HG03097 (cell line): ENCODE data around the gene POLR2H.
A peak's percentile ranks its signal among the peaks of the same experiment; 100 is the strongest.

Source experiments
- ATAC-seq: cut with Tn5 transposase; IDR thresholded peaks from one replicate; pipeline ENCODE4 v1.9.1; 2021; ENCODE audit not compliant: unreplicated experiment, low FRiP score

POLR2H gene

DNA sequence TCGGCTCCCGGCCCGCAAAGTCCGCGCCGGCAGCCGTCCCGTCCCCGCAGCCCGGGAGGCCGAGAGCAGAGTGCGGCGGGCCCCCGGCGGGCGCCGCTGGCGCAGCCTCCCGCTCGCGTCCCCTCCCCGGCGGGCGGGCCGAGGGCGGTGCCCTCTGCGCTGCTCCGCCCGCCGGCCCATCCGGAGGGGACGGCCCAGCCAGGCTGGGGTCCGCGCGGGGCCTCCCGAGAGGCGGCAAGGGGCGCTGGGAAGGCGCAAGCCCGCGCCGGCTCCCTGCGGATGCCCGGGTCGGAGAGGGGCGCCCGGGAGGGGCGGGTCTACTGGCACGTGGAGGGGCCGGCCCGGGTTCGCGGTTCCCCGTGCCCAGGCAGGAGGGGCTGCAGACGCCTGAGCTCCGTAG is at the start of gene POLR2H, which contains the start of gene CLCN2:
Gene POLR2H, plus strand, starts transcription at position 179 of the 400 bp plus-strand sequence. CDS start 1,783 bp downstream, outside the sequence.
Gene CLCN2, minus strand, starts transcription at position 74 of the 400 bp plus-strand sequence. CDS start 126 bp downstream, outside the sequence.
- peak; percentile 32 for ATAC-seq

DNA sequence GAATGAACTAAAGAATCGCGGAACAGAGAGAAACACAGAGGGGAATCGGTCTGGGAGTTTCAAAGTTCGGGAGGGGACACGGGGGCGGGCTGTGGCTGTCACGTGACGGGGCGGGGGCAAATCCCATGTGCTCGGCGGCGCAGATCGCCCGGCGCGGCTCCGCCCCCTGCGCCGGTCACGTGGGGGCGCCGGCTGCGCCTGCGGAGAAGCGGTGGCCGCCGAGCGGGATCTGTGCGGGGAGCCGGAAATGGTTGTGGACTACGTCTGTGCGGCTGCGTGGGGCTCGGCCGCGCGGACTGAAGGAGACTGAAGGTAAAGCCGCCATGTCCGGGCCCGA is 47.2 kb upstream of the POLR2H start, which contains the start of gene EIF4G1:
Gene EIF4G1, plus strand, starts transcription at position 244 of the 337 bp plus-strand sequence. CDS start 1,191 bp downstream, outside the sequence.
- ATAC-seq, result peak; percentile 74

DNA sequence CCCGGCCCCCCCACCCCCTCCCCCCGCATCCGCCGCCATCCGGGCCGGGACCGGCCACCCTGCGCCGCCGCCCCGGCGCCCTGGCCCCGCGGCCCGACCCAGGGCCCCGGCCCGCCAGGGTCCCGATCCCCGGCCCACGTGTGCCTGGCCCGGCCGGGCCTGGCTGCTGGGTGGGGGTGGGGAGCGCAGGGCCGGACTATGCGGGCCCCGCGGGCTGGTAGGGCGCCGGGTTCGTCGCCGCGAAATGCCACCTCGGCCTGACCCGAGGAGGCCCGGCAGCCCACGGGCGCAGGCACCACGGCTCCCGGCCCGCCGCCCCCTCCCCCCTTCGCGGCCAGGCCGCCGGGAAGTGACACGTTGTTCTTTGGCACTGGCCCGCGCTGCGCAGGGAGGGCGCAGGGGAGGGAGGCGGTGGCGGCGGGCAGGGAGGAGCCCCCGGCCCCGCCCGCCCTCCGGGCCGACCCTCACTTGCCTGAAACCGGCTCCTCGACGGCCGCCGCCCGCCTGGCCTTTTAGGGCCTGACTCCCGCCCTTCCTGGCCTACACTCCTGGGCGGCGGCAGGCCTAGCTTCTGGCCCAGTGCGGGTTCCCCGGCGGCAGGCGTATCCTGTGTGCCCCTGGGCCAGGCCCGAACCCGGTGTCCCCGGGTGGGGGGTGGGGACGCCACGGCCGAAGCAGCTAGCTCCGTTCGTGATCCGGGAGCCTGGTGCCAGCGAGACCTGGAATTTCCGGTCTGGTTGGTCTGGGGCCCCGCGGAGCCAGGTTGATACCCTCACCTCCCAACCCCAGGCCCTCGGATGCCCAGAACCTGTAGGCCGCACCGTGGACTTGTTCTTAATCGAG is 46.6 kb upstream of the POLR2H start:
- ATAC-seq, result peak; percentile 33

DNA sequence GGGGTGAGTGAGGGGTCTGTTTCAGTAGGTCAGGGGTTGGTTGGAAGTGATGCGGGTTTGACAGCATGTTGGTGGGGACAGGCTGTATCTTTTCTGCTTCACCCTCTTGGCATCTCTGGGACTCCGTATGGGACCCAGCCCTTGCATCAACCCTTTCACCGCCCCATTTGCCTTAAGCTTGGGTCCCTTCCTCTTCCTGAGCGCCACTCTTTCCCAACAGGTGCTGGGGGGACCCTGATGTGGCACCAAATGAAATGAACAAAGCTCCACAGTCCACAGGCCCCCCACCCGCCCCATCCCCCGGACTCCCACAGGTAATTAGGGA is 46.0 kb upstream of the POLR2H start:
- no peak for ATAC-seq

DNA sequence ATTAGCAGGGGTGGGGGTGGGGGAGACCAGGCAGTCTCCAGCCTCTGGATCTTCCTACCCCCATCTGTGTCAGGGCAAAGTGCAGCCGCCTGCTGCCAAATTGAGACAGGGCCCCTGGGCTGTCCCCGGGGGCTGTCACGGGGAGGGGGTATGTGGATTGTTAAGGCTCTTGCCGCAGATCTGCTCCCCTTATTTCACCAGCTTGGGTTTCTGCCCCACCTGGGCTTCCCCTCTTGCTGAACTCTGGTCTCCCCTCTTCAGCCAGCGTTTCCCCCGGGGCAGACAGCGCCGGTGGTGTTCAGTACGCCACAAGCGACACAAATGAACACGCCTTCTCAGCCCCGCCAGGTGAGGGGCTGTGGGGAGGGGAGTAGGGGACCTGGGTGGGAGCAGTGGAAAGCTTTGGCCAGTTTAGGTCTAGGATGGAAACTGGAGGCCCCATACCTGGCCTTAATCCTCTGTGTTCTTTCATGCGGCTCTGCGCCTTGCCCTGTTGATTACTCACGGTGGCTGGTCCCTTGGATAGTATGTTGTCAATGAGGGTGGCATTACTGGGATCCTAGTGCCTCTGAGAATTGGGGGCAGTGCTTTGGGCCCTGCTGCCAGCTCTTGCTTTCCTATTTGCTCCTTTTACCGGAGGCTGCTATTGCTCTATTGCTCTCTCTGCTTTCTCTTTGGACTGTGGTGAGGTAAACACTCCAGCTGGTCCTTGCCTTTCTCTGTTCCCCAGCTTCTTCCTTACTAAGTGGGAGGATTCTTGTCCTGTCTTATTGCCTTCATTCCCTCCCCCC is 45.4 kb upstream of the POLR2H start:
- no peak for ATAC-seq

DNA sequence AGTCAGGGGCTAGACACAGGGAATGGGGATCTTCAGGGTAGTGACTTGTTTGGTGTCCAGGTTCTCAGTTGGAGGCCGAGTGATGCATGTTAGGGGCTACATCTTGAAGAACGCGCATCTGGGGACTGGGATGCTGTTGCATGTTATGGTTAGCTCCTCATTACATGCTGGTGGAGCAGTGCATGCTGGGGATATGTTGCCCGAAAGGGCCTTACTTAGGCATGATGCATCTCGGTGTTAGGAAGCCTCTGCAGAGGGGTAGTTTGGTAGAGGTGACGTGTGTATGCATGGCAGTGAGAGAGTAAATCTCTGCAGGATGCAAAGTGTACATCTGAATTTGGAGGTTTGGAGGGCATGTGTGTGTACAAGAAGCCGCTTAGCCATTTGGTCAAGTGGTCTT is 44.7 kb upstream of the POLR2H start:
- ATAC-seq, result no peak

DNA sequence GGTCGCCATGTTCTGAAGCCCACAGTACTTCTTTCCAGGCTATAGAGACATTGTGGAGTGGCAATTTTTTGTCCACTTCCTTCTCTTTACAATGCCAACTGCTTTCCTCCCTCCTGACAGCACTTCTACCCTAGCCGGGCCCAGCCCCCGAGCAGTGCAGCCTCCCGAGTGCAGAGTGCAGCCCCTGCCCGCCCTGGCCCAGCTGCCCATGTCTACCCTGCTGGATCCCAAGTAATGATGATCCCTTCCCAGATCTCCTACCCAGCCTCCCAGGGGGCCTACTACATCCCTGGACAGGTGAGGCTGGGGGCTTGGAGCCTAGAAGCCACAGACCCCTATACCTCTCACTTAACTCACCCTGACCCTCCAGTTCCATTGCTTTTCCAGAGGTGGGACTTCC is 44.3 kb upstream of the POLR2H start:
- ATAC-seq, result no peak

DNA sequence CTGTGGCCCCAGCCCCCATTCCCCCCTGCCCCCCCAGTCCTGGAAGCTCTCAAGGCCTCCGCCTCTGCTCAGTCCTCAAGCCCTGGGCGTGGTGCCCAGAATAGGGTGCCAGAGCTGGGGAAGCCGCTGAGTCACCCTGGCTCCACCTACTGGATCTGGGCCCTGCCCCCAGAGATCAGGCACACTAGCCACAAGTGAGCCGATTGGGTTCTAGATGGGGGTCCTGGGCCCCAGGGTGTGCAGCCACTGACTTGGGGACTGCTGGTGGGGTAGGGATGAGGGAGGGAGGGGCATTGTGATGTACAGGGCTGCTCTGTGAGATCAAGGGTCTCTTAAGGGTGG is 41.4 kb upstream of the POLR2H start:
- no peak for ATAC-seq

DNA sequence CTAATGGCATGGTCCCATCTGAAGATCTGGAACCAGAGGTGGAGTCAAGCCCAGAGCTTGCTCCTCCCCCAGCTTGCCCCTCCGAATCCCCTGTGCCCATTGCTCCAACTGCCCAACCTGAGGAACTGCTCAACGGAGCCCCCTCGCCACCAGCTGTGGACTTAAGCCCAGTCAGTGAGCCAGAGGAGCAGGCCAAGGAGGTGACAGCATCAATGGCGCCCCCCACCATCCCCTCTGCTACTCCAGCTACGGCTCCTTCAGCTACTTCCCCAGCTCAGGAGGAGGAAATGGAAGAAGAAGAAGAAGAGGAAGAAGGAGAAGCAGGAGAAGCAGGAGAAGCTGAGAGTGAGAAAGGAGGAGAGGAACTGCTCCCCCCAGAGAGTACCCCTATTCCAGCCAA is 39.8 kb upstream of the POLR2H start:
- no peak for ATAC-seq

DNA sequence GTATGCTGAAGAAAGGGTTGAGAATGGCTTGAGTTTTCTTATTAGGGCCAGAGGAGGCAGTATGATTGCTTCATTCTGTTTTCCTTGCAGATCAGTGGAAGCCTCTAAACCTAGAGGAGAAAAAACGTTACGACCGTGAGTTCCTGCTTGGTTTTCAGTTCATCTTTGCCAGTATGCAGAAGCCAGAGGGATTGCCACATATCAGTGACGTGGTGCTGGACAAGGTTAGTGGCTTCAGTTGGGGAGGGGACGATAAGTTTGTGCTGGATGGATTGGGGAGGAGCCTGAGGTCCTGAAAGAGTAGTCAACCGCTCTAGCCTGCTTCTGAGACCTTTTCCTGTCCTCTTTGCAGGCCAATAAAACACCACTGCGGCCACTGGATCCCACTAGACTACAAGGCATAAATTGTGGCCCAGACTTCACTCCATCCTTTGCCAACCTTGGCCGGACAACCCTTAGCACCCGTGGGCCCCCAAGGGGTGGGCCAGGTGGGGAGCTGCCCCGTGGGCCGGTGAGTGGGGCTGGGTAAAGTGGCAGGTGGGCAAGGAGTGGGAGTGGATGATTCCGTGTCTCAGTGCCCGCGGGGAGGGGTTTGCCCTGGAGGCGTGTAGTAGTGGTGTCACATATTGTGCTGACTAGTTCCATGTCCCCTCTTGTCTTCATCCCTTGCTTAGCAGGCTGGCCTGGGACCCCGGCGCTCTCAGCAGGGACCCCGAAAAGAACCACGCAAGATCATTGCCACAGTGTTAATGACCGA is 38.6 kb upstream of the POLR2H start:
- ATAC-seq, result no peak

DNA sequence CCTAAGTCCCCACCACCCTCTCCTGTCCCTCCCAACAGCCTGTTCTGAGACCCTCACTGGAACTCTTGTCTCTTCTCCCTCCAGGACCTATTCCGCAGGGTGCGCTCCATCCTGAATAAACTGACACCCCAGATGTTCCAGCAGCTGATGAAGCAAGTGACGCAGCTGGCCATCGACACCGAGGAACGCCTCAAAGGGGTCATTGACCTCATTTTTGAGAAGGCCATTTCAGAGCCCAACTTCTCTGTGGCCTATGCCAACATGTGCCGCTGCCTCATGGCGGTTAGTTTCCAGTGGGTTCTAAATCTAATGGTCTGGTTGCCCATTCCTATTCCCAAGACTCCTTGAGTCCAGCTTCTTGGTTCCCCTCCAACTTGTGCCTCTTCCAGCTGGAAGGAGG is 37.8 kb upstream of the POLR2H start:
- ATAC-seq, result no peak

DNA sequence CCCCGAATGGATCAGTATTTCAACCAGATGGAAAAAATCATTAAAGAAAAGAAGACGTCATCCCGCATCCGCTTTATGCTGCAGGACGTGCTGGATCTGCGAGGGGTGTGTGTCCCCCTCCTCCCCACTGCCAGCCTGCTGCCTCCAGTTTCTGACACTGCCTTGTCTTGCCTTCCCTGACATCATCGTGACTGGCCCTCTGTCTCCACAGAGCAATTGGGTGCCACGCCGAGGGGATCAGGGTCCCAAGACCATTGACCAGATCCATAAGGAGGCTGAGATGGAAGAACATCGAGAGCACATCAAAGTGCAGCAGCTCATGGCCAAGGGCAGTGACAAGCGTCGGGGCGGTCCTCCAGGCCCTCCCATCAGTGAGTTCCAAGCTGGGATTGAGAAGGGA is 36.2 kb upstream of the POLR2H start:
- no peak for ATAC-seq

DNA sequence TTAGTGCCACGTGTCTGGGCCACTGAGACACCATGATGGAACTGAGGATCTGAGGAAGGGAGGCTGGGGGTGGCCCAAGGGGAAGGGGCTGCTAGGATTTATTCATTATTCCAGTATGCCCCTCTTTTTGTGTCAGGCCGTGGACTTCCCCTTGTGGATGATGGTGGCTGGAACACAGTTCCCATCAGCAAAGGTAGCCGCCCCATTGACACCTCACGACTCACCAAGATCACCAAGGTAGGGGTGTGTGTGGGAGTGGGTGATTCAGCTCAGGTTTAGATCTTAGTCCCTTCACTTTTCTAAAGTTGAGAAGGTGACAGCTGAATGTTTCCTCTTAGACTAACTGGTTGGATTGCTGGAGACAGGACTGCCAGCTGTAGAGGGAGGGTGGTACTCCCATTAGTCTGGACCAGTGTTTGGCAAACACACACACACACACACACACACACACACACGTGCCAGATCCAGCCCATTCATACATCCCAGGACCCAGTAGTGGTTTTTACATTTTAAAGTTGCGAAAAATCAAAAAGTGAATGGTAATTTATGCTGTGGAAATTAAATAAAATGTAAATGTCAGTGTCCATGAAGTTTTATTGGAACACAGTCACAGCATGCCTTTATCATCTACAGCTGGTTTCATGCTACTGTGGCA is 35.7 kb upstream of the POLR2H start:
- no peak for ATAC-seq

DNA sequence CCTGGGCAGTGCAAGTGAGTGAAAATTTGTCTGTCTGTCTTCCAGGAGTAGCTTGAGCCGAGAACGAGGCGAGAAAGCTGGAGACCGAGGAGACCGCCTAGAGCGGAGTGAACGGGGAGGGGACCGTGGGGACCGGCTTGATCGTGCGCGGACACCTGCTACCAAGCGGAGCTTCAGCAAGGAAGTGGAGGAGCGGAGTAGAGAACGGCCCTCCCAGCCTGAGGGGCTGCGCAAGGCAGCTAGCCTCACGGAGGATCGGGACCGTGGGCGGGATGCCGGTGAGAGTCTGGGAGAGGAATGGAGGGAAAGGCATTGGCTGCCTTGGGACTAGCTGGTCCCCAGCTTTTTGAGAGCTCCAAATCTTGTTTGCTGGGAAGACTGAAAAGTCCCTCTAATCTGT is 34.3 kb upstream of the POLR2H start:
- no peak for ATAC-seq

DNA sequence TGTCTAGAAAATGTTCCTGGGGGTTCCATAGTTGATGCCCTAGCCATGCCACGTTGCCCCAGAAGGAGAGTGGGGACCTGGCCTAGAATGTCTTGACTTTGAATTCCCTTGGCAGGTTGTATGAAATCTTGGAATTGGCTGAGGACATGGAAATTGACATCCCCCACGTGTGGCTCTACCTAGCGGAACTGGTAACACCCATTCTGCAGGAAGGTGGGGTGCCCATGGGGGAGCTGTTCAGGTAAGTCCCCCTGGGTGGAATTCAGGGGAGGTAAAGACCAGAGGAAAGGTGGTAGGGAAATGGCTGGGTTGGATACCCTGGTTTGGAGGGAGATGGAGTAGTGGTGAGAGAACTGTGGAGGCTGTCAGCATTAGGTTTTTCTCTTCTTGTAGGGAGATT is 33.0 kb upstream of the POLR2H start:
- ATAC-seq, result no peak

DNA sequence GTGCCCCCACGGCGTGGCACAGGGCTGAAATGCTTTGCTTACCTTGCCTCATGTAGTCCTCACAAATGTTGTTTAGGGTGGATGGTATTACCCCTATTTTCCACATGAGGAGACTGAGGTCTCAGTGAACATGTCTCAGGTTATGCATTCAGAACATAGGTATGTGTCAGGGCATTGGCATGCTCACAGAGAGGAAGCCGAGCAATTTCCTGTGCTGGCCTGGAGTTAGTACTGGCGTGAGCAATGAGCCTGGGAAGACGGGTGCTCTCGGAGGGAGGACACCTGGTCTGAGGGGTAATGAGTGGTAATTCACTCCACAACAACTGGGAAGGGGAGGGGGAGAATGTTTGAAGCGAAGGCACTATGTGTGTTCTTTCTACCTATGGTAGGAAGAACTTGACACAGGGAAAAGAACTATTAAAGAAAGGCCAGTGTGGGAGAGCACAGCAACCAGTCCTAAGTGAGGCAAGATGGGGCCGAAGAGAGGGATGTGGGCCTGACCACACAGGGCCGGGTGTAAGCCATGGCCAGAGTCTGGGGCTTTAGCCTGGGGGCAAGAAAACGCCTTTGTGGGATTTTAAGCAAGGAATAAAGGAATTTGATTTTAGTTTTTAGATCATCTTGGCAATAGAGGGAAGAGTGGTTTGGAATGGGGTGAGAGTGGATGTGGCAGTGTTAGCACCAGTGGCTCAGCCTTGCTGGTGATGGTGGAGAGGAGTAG is 29.0 kb upstream of the POLR2H start:
- no peak for ATAC-seq

DNA sequence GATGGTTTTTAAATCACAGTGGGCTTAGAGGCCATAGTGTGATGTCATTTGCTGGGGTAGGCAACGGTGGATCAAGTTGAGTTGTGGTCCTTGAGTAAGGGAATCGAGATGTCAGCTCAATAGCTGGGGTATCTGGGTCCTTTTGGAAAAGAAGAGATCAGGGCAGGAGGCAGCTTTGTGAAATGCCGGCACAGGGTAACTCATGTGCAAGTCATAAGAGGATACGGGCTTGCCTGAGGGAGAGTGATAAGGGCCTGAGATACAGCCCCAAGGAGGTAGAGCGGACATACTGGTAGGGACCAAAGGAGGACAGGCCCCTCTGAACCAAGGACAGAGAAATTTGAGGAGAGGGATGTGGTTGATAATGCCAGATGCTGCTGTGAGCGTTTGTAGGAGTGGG is 28.3 kb upstream of the POLR2H start:
- ATAC-seq, result no peak

DNA sequence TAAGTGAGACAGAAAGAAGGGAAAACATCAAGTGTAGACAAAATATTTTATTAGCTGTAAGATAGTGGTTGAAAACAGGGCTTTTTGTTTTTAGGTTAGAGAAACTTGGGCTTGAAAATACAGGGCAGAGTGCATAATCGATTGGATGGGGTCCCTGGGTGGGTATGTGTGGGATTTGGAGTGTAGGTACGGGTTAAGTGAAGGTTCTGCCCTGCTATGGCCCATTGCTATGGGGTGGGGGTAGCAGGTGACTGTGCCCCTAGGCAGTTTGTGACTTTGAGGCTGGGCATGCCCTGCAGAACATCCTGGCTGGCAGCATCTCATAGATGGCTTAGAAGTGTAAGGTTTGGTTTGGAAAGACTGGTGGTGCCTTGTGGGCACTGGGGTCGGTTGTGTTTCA is 27.8 kb upstream of the POLR2H start:
- no peak for ATAC-seq

DNA sequence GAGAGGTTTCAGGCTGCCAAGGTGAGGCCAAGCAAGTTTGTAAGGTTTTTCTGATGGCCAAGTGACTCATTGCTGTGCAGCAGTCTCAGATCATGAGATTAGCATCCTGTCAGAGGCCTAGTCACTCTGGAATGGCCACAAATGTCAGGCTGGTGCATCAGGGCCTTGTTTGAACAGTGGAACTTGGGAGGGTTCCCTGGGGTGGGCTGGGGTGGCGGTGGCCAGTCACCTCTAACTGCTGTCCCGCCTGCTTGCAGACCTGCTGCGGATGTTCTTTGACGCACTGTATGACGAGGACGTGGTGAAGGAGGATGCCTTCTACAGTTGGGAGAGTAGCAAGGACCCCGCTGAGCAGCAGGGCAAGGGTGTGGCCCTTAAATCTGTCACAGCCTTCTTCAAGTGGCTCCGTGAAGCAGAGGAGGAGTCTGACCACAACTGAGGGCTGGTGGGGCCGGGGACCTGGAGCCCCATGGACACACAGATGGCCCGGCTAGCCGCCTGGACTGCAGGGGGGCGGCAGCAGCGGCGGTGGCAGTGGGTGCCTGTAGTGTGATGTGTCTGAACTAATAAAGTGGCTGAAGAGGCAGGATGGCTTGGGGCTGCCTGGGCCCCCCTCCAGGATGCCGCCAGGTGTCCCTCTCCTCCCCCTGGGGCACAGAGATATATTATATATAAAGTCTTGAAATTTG is 26.9 kb upstream of the POLR2H start:
- no peak for ATAC-seq

DNA sequence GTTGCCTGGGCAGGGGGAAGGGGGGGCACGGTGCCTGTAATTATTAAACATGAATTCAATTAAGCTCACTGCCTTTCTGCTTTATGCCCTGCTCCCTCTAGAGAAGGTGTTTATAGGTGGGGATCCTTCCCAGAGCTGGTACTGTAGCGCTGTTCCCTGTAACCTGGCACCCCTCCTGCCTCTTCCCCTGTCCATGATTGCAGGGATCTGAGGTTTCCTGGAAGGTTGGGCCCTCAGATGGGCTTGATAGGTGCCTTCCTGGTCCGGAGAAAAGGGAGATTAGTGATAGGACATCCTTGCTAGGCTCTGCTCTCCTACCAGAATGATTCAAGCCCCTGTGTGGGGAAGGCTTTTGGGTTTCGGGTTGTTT is 26.2 kb upstream of the POLR2H start:
- no peak for ATAC-seq
